Mucosa of descending colon (tissue), 3 donors: ENCODE results near the gene ALG10. TPM values are rescaled to one million over a fixed set of nuclear protein-coding genes. Genes with fewer than 3 reads are reported as not detected.
"Not testable (repeated sequence)": the region's sequence is repeated elsewhere in the genome, so short reads cannot be mapped to it uniquely, and the experiment has no call there.

Experiments used
- ATAC-seq: fragments of 200-7000 bp; cut with Tn5 transposase; one replicate; pipeline ENCODE4 v1.9.1; 2020; ENCODE audit warnings: mild to moderate bottlenecking, moderate library complexity
- DNase-seq, 3 donors: peaks; one replicate each; pipeline ENCODE4 v3.0.0-alpha.2; 2020
- H3K36me3 ChIP-seq: fragments of 200-600 bp; one replicate; pipeline ENCODE4 v1.8.0; 2021; ENCODE audit warnings: low read depth, mild to moderate bottlenecking
- H3K4me1 ChIP-seq: fragments of 200-600 bp; one replicate; pipeline ENCODE4 v1.8.0; 2021; ENCODE audit warnings: low read depth, mild to moderate bottlenecking
- H3K4me3 ChIP-seq: fragments of 200-600 bp; one replicate; pipeline ENCODE4 v1.8.0; 2021; ENCODE audit warnings: mild to moderate bottlenecking
- H3K9me3 ChIP-seq: fragments of 200-600 bp; one replicate; pipeline ENCODE4 v1.8.0; 2021; ENCODE audit warnings: mild to moderate bottlenecking
- intact Hi-C, 2 donors: fragments of 100-400 bp; cut with DNase I in 1 of 2; cut with micrococcal nuclease in 1 of 2; formaldehyde crosslinking; loops; one replicate each; pipeline versions ENCODE4 v1.11.0 to v1.11.1; 2022; cut with DNase I, micrococcal nuclease
- total RNA-seq, 3 donors: library from RNA; stranded (reverse); fragmentation: NEBNext Ultra II Directional in 2 of 3; extraction: Animal tissue kit (Norgen Biotek cat#: 25700) in 2 of 3; gene quantifications; one replicate each; pipeline versions ENCODE4 v1.2.1 to v1.2.4, GENCODE V29; 2021 to 2023
- TF ChIP-seq, protein P1 (sequence below): fragments of 200-600 bp; IDR thresholded peaks from one replicate; pipeline ENCODE4 v1.8.0; 2022; ENCODE audit warnings: antibody characterized with exemption, mild to moderate bottlenecking
- donor health status: DM: no; HTN: no; CAD: no; lungs with moderate emphysema.
- donor health status: DM: no; HTN: no; CAD: no.
- donor health status: DM: no; HTN: yes; CAD: no.

The ALG10 gene
- total RNA-seq, 3 donors from 2014 or later: 5.8 to 7.5 (median 6.3) TPM

DNA sequence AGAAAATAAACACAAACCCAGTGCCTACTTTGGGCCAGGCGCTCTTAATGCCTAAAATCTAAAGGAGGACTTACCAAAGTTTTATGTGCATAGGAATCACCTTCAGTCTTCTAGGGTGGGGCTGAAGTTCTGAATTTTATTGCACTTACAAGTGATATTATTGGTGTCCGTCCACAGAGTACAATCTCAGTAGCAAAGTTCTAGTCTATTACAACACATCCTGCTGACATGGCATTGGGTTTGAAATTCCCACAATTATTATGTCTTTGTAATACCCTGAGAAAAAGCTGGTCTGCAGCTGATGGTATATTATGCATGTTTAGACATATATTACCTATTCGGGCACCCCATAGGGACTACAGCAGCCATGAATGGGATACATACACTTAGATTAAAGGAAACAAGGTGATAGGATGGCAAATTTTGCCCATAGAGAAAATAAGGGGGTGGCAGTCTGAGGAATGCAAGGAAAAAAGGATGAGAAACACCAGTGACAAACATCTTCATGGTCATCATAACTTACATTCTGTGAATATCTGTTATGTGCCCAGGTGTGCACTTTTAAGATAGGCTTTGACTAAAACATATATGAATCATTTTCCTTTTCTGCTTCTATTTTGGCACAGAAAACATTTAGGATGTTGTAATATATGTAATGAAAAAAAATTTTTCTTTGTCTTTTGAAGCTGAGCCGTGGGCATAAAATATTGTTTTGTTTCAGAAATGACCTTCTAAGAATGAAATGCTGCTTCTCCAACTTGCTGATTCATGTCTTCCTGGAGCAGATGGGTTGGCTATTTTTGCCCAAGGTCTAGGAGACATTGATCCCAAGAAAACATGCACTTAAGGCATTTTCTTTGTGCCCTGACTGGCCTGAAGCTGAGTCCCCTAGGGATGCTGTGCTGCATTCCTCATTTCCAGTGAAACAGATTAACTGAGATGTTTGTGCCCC lies 27.2 kb upstream of the ALG10 start:
- Histone ChIP-seq H3K36me3 (no peaks in the 10 kb centered on the region), H3K4me1 (no peaks in the 10 kb centered on the region), H3K4me3 (no peak overlapping the region), H3K9me3 (no peaks in the 10 kb centered on the region)
- no peak for ATAC-seq
- no peak for DNase-seq
- TF ChIP-seq, protein P1, sequence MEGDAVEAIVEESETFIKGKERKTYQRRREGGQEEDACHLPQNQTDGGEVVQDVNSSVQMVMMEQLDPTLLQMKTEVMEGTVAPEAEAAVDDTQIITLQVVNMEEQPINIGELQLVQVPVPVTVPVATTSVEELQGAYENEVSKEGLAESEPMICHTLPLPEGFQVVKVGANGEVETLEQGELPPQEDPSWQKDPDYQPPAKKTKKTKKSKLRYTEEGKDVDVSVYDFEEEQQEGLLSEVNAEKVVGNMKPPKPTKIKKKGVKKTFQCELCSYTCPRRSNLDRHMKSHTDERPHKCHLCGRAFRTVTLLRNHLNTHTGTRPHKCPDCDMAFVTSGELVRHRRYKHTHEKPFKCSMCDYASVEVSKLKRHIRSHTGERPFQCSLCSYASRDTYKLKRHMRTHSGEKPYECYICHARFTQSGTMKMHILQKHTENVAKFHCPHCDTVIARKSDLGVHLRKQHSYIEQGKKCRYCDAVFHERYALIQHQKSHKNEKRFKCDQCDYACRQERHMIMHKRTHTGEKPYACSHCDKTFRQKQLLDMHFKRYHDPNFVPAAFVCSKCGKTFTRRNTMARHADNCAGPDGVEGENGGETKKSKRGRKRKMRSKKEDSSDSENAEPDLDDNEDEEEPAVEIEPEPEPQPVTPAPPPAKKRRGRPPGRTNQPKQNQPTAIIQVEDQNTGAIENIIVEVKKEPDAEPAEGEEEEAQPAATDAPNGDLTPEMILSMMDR: no peak
- intact Hi-C loops: no loop called here

DNA sequence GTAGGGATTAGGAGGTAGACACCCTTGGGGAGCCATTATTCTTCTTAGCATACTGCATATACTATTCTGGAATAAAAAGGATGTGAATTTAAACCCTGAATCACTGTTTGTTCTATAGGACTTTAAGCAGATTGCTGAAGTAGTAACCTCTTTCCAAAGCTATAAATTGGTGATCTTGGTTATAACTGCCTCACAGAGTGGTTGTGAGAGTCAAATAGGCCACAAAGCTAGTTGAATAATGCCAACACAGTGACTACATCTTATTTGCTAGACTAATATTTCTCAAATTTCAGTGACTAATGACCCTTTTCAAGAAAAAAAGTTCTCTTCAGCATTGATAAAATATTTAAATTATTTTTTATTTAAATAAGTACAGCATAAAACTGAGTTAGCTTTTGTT lies 13.5 kb upstream of the ALG10 start:
- intact Hi-C loops, H3K9me3 ChIP-seq, DNase-seq, H3K4me3 ChIP-seq, ATAC-seq, H3K36me3 ChIP-seq, H3K4me1 ChIP-seq: not testable (repeated sequence)

GRCh38 chr12:34016361-34016760 lies 5.9 kb upstream of the ALG10 start:
- ATAC-seq: no peak
- DNase-seq: no peak
- TF ChIP-seq, protein P1: no peak
- Histone ChIP-seq H3K4me1 (no peaks in the 10 kb centered on the region), H3K9me3 (no peaks in the 10 kb centered on the region), H3K36me3 (no peaks in the 10 kb centered on the region), H3K4me3 (no peak overlapping the region)
- intact Hi-C loops: no loop called here

GRCh38 chr12:34021071-34021470 lies 1.2 kb upstream of the ALG10 start:
- ATAC-seq: no peak
- intact Hi-C loops: no loop called here
- Histone ChIP-seq H3K4me1 (peaks cover 8% of the 10 kb centered on the region), H3K9me3 (no peaks in the 10 kb centered on the region), H3K36me3 (no peaks in the 10 kb centered on the region), H3K4me3 (no peak overlapping the region)
- DNase-seq: no peak
- TF ChIP-seq, protein P1: no peak

DNA sequence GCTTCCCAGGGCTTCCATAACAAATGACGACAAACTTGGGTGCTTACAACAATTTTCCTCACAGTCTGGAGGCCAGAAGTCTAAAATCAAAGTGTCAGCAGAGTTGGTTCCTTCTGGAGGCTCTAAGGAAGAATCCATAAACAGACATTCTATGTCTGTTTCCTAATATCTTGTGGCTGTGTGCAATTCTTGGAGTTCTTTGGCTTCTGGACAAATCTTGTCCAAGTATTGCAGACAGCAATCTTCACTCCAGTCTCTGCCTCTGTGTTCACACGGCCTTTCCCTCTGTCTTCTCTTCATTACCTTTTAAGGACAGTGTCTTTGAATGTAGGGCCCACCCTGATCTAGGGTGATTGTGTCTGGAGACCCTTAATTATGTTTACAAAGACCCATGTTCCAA lies 5.4 kb downstream of the ALG10 start:
- intact Hi-C loops, H3K36me3 ChIP-seq, H3K4me3 ChIP-seq, ATAC-seq, DNase-seq, H3K9me3 ChIP-seq, H3K4me1 ChIP-seq: not testable (repeated sequence)

GRCh38 chr12:34030591-34030990 lies 8.3 kb downstream of the ALG10 start:
- Histone ChIP-seq H3K4me3 (no peak overlapping the region), H3K36me3 (no peaks in the 10 kb centered on the region), H3K4me1 (no peaks in the 10 kb centered on the region), H3K9me3 (no peaks in the 10 kb centered on the region)
- DNase-seq: no peak
- intact Hi-C loops: no loop called here
- no peak for ATAC-seq
- TF ChIP-seq, protein P1: no peak
